Common myeloid progenitor, CD34-positive (primary cell): ENCODE measurements around the gene DISP3.

Experiments used
- CTCF ChIA-PET: fragments of 350-600 bp; sonication (Branson Sonifier 250); formaldehyde crosslinking; loops from one replicate; lab custom pipeline; 2021; ENCODE audit warnings: antibody characterized with exemption; lab: Charles Lee
- POLR2A ChIA-PET: fragments of 350-600 bp; sonication (Branson Sonifier 250); formaldehyde crosslinking; loops from one replicate; lab custom pipeline; 2021; ENCODE audit warnings: antibody characterized with exemption; lab: Charles Lee
- DNase-seq, 3 donors: peaks; one replicate each; pipeline versions ENCODE4 v3.0.0 to v3.0.0-alpha.2; 2013
- H3K27ac ChIP-seq, 2 experiments: 1 replicate in 1 of 2; 2 replicates in 1 of 2; pipeline ENCODE4 v1.7.0; 2013; ENCODE audit warnings: inconsistent platforms in 2 of 2, low read length in 2 of 2, mild to moderate bottlenecking in 2 of 2, low read depth in 1 of 2, moderate library complexity in 1 of 2; ENCODE audit not compliant: severe bottlenecking in 2 of 2, insufficient read depth in 1 of 2, poor library complexity in 1 of 2
- H3K27me3 ChIP-seq, 5 experiments: replicated peaks in 2 of 5; 1 replicate in 3 of 5; 2 replicates in 2 of 5; pipeline versions ENCODE4 v1.6.1 to v1.7.0; 2013; ENCODE audit warnings: low read length in 4 of 5, mild to moderate bottlenecking in 2 of 5, moderate library complexity in 2 of 5, inconsistent platforms in 1 of 5; ENCODE audit not compliant: insufficient read depth in 5 of 5, control insufficient read depth in 4 of 5
- H3K36me3 ChIP-seq, 4 experiments: 1 replicate in 2 of 4; 2 replicates in 2 of 4; pipeline versions ENCODE4 v1.6.1 to v1.7.0; 2013; ENCODE audit warnings: low read length in 3 of 4, control low read depth in 1 of 4, mild to moderate bottlenecking in 1 of 4; ENCODE audit not compliant: control insufficient read depth in 4 of 4, insufficient read depth in 4 of 4
- H3K4me1 ChIP-seq, 4 experiments: 1 replicate in 3 of 4; 2 replicates in 1 of 4; pipeline versions ENCODE4 v1.6.1 to v1.7.1; 2013; ENCODE audit warnings: low read length in 3 of 4, mild to moderate bottlenecking in 3 of 4, control low read depth in 1 of 4, inconsistent platforms in 1 of 4, moderate library complexity in 1 of 4; ENCODE audit not compliant: control insufficient read depth in 4 of 4, insufficient read depth in 4 of 4; ENCODE audit errors: control extremely low read depth in 1 of 4
- H3K4me3 ChIP-seq, 7 experiments: 1 replicate in 4 of 7; 2 replicates in 3 of 7; pipeline versions ENCODE4 v1.5.1 to v1.7.0; 2013; ENCODE audit warnings: mild to moderate bottlenecking in 7 of 7, low read length in 6 of 7, moderate library complexity in 6 of 7, inconsistent platforms in 2 of 7, low read depth in 2 of 7, control low read depth in 1 of 7; ENCODE audit not compliant: insufficient read depth in 4 of 7, control insufficient read depth in 1 of 7; ENCODE audit errors: extremely low read depth in 1 of 7
- H3K9me3 ChIP-seq, 5 experiments: 1 replicate in 4 of 5; 2 replicates in 1 of 5; pipeline versions ENCODE4 v1.6.1 to v1.7.1; 2013; ENCODE audit warnings: low read length in 4 of 5, mild to moderate bottlenecking in 2 of 5, inconsistent platforms in 1 of 5, low read depth in 1 of 5, moderate library complexity in 1 of 5; ENCODE audit not compliant: control insufficient read depth in 4 of 5, insufficient read depth in 2 of 5; ENCODE audit errors: control extremely low read depth in 1 of 5
- WGBS: methylation state at CpG from one replicate; pipeline ENCODE4 v1.1.5; 2013; ENCODE audit not compliant: insufficient coverage; 5-methylcytosine and 5-hydroxymethylcytosine counted together

DISP3 gene

DNA sequence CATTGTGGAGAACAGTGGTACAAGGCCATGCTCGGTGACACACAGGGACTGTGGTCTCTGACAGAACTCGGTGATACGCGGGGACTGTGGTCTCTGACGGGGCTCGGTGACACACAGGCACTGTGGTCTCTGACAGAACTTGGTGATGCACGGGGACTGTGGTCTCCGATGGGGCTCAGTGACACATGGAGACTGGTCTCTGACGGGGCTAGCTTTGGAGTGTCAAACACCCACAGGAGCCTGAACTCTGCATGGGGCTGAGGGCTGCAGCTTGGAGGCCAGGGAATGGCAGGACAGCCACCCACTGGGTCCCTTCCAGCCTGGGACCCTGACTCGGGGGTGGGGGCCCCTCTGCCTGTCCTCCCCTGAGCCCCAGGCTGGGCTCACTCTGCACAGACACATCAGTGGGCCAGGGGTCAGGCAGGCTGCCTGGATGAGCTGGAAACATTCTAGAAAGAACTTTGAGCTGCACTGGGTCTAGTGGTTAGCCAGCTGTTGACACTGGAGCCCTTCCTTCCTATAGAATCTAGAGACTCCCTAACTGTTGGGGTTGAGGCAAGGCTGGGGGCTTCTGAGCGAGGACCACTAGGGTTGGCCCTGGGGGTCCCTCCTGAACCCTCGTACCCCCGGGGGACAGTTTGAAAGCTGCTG lies 49.8 kb downstream of the DISP3 start:
- Histone ChIP-seq H3K27me3 (peaks cover 0 to 2% (median 0%) of the 10 kb centered on the region in 5 experiments), H3K27ac (no peak overlapping the region), H3K9me3 (no peaks in the 10 kb centered on the region), H3K36me3 (no peaks in the 10 kb centered on the region), H3K4me3 (no peak overlapping the region), H3K4me1 (no peaks in the 10 kb centered on the region)
- ChIA-PET CTCF (no interaction called here), POLR2A (no interaction called here)
- WGBS: 91% methylated on average over 10 of the region's 13 CpGs
- no peak for DNase-seq

DNA sequence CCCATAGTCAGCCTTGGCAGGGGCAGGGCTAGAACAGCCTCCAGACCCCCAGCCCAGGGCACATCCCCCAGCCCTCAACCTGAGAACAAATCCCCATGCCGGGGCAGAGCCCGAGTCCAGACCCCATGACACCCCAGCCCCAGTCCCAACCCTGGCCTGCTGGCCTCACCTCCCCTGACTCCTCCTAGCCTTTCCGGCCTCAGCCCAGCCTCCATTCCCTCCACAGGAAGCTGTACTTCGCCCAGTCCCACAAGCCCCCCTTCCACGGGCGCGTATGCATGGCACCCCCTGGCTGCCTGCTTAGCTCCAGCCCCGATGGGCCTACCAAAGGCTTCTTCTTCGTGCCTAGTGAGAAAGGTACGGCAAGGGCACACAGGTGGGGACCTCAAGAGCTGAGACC lies 50.4 kb downstream of the DISP3 start:
- no peak overlapping the region for H3K27ac ChIP-seq
- no peaks in the 10 kb centered on the region for H3K9me3 ChIP-seq
- no peaks in the 10 kb centered on the region for H3K36me3 ChIP-seq
- no peak for DNase-seq
- WGBS: 92% methylated on average over 10 of the region's 10 CpGs
- POLR2A ChIA-PET: no interaction called here
- CTCF ChIA-PET: interaction anchor here (1.2 kb wide), 1 partner anchor 10 kb away, joined by 3 read pairs; no protein-coding TSS in a partner anchor
- H3K4me3 ChIP-seq: no peak overlapping the region
- H3K4me1 ChIP-seq: no peaks in the 10 kb centered on the region
- H3K27me3 ChIP-seq: peaks cover 0 to 2% (median 0%) of the 10 kb centered on the region in 5 experiments

DNA sequence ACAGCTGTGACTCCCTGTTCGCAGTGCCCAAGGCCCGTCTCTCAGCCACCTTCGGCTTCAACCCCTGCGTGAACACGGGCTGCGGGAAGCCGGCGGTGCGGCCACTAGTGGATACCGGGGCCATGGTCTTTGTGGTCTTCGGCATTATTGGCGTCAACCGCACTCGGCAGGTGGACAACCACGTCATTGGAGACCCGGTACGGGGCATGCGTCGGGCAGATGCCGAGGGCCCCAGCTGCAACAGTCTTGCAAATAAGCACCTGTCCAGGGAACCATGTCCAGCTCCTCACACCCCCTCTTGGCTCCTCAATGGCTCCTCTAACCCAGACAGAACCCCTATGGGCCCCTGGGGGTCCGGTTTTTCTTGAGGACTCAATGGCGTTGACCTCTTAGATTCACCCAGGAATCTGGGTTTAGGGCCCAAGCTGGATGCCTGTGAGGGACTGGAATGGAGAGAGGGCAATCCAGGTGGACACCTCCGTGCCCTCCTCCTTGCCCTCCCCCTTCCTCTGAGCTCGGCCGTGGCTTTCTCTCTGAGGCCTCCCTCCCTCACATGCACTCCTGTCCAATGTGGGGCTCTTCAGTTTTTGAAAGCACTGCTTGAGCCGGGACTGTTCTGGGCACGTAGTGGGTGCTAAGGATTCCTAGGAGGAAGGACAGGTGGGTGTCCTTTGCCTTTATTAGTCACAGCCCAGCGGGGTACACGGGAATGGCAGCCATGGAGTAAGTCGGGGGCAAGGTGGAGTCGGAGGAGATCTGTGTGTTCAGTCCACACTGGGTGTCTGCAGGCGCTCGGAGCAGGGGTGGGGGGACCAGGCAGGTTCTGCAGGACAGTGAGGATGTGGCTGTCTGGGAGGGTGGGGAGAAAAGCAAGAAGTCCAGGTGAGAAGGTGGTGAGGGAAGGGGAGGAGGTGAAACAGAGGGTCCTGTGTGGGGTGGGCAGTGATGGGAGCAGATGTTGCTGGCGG lies 51.1 kb downstream of the DISP3 start:
- POLR2A ChIA-PET: no interaction called here
- 92% methylated on average over 32 of the region's 34 CpGs for WGBS
- Histone ChIP-seq H3K9me3 (no peaks in the 10 kb centered on the region), H3K27me3 (peaks cover 0 to 2% (median 0%) of the 10 kb centered on the region in 5 experiments), H3K27ac (no peak overlapping the region), H3K36me3 (no peaks in the 10 kb centered on the region), H3K4me1 (no peaks in the 10 kb centered on the region), H3K4me3 (no peak overlapping the region)
- CTCF ChIA-PET: interaction anchor here (1.2 kb wide), 1 partner anchor 10 kb away, joined by 3 read pairs; no protein-coding TSS in a partner anchor
- no peak for DNase-seq

DNA sequence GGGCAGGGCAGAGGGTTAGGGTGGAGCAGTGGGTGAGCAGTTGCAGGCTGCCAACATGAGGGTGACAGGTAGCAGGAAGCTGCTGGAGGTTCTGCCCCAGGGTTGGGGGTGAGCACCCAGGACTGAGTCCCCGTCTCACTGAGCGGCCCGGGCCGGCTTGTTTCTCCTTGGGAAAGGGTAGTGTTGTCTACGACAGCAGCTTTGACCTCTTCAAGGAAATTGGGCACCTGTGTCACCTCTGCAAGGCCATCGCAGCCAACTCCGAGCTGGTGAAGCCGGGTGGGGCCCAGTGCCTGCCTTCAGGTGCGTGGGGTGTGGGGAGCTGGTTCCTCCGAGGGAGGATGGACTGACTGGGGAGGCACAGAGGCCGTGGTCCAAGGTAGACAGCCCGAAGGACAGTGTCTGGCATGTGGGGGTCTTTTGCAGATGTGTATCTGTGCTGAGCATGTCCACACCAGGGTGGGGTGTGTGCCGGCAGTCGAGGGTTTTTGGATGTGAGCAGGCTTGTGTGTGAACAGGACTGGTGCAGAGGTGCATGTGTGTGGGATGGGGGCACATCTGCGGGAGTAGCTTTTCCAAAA lies 51.9 kb downstream of the DISP3 start:
- ChIA-PET POLR2A (no interaction called here), CTCF (no interaction called here)
- Histone ChIP-seq H3K9me3 (no peaks in the 10 kb centered on the region), H3K36me3 (no peaks in the 10 kb centered on the region), H3K27ac (no peak overlapping the region), H3K4me3 (no peak overlapping the region), H3K4me1 (no peaks in the 10 kb centered on the region), H3K27me3 (peaks cover 0 to 2% (median 0%) of the 10 kb centered on the region in 5 experiments)
- WGBS: 89% methylated on average over 14 of the region's 15 CpGs
- DNase-seq: no peak

DNA sequence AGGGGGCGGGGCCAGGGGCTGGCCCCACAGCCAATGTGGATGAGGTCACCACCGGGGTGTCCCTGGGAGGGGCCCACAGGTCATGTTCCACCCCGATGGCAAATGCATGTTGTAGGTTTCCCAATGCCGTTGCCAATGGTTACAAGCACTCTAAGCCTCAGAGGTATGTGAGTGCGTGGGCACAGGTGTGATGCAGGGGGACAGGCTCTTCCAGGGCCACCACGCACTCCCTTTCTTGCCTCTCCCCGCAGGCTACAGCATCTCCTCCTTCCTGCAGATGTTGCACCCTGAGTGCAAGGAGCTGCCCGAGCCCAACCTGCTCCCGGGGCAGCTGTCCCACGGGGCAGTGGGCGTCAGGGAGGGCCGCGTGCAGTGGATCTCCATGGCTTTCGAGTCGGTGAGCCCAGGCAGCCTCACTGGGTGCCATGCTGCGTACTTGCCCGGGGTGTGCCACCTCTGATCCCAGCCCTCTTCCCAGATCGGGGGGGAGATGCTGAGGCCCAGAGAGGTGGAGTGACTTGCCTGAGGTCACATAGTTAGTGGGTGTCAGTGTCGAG lies 52.4 kb downstream of the DISP3 start:
- no peak for DNase-seq
- Histone ChIP-seq H3K4me1 (no peaks in the 10 kb centered on the region), H3K36me3 (no peaks in the 10 kb centered on the region), H3K27me3 (peaks cover 0 to 2% (median 0%) of the 10 kb centered on the region in 5 experiments), H3K9me3 (no peaks in the 10 kb centered on the region), H3K27ac (no peak overlapping the region), H3K4me3 (no peak overlapping the region)
- 85% methylated on average over 17 of the region's 19 CpGs for WGBS
- CTCF ChIA-PET: no interaction called here
- POLR2A ChIA-PET: no interaction called here

DNA sequence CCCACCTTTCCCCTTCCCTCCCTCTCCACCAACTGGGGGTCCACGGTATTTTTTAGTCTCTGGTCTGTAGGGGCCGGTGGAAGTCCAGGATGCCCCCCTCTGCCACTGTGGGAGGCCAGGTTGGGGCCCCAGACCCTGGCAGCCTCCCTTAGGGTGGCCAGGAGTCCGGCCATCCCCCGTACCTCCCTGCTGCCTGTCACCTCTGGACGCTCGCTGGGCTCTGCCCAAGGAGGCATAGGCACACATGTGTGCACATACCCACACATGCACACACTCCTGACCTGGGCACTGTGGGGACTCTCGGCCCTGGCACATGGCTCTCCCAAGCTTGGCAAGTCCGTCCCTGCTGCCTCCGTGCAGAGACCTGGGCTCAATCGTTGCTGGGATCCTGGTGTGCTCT lies 53.0 kb downstream of the DISP3 start:
- 94% methylated on average over 9 of the region's 10 CpGs for WGBS
- DNase-seq: no peak
- H3K9me3 ChIP-seq: no peaks in the 10 kb centered on the region
- CTCF ChIA-PET: no interaction called here
- no peaks in the 10 kb centered on the region for H3K4me1 ChIP-seq
- POLR2A ChIA-PET: no interaction called here
- H3K27me3 ChIP-seq: peaks cover 0 to 2% (median 0%) of the 10 kb centered on the region in 5 experiments
- no peaks in the 10 kb centered on the region for H3K36me3 ChIP-seq
- no peak overlapping the region for H3K4me3 ChIP-seq
- no peak overlapping the region for H3K27ac ChIP-seq
